ENCODE measurements around the gene GPATCH4.

GRCh38 chr1:156594190-156594589, 7.1 kb downstream of the GPATCH4 start:
- TF ChIP-seq PATZ1 (CRISPR knock-in tag; IDR thresholded peaks at IDR 0.05; ENCODE audit: borderline replicate concordance) (no peak), ZNF70 (CRISPR knock-in tag; IDR thresholded peaks at IDR 0.05) (no peak), ZFP30 (CRISPR knock-in tag; IDR thresholded peaks at IDR 0.05) (no peak), ARNTL (CRISPR knock-in tag; IDR thresholded peaks at IDR 0.05; ENCODE audit: borderline replicate concordance, low read depth) (no peak)
